Hippocampal formation (tissue), 2 donors: ENCODE measurements around the gene TPRX1.
A peak's percentile ranks its signal among the peaks of the same experiment; 100 is the strongest.
"Not testable (repeated sequence)": the region's sequence is repeated elsewhere in the genome, so short reads cannot be mapped to it uniquely, and the experiment has no call there.

Experiments
- DNase-seq, 2 donors: peaks; one replicate each; lab custom pipeline; 2025; lab: John Stamatoyannopoulos, UW

Gene TPRX1

DNA sequence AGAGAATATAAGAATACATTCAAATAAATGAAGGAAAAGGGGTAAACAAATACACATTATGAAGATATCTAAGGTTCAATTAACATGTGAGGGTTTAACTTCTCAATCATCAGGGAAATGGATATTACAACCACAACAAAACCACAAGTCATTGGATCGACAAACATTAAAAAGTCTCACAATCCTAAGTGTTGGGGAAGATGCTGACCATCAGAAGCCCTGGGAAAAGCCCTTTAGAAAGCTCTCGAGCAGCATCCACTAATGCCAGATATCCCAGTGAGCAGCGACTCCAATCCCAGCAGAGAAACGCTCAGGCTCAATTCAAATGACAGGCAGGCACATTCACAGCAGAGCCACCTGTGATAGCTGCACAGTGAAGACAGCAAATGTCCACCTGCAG is 3.1 kb downstream of the TPRX1 start:
- no peak for DNase-seq

DNA sequence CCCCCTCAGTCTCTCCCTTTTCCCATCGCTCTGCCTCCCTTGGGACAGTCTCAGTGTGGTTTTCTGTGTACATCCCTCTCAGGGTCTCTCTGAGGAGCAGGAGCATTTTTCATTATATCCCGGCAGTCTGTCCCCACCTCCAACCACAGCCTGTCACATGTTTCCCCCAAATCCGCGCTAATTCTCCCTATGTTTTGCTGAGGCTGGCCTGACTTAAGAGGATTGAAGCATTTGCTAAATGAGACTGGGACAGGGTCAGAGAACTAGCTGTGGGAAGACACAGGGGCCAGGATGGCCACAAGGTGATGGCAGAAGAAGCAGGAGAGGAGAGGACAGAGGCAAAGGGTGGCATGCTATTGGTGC is 5.5 kb downstream of the TPRX1 start:
- DNase-seq: no peak

GRCh38 chr19:47797996-47798903 is 6.1 kb downstream of the TPRX1 start:
- no peak for DNase-seq

DNA sequence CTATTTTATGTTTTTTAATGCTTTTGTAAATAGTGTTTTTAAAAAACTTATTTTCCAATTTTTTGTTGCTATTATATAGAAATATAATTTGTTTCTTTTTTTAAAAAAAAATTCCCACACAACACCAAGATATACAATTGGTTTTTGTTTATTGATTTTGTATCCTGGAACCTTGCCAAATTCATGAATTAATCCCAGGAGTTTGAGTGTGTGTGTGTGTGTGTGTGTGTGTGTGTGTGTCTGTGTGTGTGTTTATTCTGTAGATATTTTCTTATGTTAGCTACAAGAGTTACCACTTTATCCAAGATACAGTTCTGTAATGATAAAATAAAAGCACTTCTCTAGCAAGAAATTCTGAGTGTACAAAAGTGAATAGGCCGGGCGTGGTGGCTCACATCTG is 7.6 kb downstream of the TPRX1 start:
- DNase-seq: no peak

DNA sequence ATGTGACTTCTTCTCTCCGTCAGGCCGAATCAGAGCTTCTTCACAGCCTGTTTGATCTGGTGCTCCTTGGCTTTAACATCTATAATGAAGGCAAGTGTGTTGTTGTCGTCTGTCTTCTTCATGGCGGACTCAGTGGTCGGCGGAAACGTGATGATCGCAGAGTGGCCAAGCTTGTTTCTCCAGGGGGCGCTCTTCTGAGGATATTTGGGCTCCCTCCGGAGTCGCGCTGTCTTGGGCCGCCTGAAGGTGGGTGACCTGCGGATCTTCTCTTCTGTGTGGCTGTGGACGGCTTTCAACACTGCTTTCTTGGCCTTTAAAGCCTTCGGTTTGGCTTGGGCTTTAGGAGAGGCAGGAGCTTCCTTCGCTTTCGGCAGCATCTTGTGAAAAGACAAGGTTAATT is 9.8 kb downstream of the TPRX1 start:
- DNase-seq: no peak

DNA sequence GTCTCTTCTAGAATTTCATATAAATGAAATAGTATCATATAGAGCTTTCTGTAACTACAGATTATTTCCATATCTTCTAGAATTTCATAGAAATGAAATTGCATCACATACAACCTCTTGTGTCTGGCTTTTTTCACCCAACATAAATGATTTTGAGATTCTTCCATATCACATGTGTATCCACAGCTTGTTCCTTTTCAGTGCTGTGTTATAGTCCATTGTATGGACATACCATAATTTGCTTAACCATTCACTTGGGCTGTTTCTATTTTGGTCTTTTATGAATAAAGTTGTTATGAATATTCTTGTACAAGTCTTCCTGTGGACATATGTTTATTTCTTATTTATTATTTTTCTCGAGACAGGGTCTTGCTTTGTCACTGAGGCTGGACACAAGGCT is 11.7 kb downstream of the TPRX1 start:
- DNase-seq: no peak

GRCh38 chr19:47790398-47790814 is 13.9 kb downstream of the TPRX1 start:
- peak; percentile 22 to 61 for DNase-seq

DNA sequence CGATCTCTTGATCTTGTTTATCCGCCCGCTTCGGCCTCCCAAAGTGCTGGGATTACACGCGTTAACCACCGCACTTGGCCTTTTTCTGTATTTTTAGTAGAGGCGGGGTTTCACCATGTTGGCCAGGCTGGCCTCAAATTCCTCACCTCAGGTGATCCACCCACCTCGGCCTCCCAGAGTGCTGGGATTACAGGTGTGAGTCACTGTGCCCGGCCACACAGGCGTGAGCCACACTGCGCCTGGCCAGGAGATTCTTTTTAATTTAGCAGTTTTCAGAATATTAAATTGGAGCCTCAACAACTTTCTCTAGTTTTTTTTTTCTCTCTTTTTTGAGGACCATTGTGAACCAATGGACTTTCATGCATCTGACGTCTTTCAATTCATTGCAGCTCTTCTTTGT is 14.5 kb downstream of the TPRX1 start:
- DNase-seq: not testable (repeated sequence)

GRCh38 chr19:47787307-47787706 is 17.0 kb downstream of the TPRX1 start:
- not testable (repeated sequence) for DNase-seq

GRCh38 chr19:47786566-47786965 is 17.8 kb downstream of the TPRX1 start:
- no peak for DNase-seq

- peak; percentile 52 to 80 for DNase-seq
Observed at GRCh38 chr19:47781590-47782262, 22.6 kb downstream of the TPRX1 start.

DNA sequence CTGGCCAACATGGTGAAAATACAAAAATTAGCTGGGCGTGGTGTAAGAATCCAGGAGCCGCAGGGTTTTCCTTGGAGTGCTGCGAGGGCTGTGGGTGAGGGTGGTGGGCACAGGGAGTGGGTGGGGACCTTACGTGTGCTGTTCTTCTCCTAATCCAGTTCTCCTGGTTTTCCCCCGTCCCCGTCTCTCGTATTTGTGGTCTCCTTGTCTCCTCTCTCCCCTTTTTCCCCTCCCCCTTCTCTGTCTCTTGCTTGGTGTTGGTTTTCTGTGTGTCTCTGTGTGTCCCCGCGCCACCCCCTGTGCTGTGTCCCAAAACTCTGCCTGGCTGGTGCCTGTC is 24.2 kb downstream of the TPRX1 start:
- DNase-seq: no peak

GRCh38 chr19:47779524-47780214 is 24.7 kb downstream of the TPRX1 start:
- DNase-seq: peak in 1 of 2 donors; percentile 19

DNA sequence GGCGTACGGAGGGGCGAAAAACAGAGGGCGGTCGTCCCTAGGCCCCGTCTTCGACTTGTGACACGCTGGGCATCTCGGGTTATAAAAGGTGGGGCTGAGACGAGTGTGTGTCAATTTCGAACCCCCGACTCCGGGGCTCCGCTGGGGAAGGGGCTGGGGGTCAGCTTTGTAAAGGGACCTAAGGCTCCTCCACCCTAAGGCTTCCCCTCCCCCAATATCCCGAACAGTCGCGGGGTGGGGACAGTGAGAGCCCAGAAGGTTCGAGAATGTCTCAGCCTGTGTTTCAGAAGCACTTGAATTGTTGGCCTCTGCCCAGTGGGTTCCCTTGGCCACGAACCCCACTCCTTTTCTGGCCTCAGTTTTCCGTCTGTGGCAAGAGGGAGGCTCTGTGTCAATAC is 25.4 kb downstream of the TPRX1 start:
- DNase-seq: peak; percentile 26 to 39

DNA sequence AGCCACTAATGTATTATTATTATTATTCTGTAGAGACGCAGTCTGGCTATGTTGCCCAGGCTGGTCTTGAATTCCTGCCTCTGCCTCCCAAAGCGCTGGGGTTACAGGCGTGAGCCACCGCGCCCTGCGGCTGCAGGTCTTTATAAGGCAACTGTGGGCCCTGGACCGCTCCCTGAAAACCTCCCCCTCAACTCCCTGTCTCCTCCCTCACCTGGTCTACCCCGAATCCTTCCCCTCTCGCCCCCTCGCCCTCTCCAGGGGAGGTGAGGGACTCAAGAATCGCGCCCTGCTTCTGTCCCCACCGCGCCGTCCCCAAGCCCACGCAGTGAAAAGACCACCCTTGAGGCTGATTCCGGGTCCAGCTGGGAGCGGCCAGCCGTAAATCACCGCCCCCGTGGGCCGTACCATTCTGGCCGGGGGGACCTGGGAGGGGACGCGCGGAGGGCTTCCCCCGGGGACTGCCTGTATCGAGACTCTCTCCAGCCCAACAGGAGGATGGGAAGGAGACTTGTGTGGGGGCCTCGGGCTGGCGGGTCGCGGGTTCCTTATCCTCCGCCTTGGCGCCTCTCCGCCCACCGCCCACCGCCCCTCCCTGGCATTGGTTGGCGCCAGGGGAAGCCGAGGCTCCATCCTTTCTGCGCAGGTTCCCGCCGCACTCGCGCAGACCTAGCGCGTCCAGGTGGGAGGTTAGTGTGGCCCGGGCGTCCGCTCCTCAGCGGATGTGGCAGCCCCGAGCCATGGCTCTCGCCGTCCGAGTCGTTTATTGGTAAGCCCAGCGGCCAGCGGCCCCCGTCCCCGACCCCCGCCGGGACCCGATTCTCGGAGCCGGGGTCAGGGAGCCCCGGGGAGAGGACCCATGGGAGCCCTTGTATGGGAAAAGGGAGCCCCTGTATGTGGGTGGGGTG is 26.1 kb downstream of the TPRX1 start, which contains the start of gene SELENOW:
Gene SELENOW (plus strand): TSS at position 655 of the 905 bp plus-strand sequence. CDS start 83 bp downstream, at position 738.
- peak; percentile 67 to 89 for DNase-seq

GRCh38 chr19:47777245-47778048 is 26.9 kb downstream of the TPRX1 start:
- not testable (repeated sequence) for DNase-seq

DNA sequence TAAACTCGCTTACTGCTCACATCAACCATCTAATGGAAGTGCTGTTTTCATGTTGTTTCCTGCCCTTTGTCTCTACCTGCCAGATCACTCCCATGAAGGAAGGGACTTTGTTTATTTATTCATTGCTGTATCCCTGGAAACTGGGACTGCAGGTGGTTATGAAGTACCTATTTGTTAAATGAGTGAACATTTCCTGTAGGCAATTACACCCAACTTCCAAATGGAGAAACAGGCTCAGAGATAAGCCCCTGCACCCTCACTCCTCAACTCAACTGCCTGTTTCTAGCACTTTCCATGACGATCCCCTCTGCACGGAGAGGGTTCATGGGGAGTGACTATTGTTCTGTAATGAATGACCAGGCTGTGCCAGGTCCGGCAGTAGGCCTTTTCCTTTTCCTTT is 27.8 kb downstream of the TPRX1 start:
- DNase-seq: peak; percentile 9 to 21

- not testable (repeated sequence) for DNase-seq
Observed at GRCh38 chr19:47771291-47771690, 33.1 kb downstream of the TPRX1 start.

DNA sequence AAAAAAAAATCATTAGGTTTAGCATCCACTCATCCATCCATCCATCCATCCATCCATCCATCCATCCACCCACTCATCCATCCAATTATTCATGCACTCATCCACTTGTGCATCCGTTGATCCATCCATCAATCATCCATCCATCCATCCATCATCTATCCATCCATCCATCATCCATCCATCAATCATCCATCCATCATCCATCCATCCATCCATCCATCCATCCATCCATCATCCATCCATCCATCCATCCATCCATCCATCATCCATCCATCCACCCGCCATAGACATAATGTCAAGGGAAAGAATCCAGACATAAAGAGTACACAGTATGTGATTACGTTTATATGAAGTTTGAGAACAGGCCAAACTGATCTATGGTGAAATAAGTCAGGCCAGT is 34.8 kb downstream of the TPRX1 start:
- no peak for DNase-seq

DNA sequence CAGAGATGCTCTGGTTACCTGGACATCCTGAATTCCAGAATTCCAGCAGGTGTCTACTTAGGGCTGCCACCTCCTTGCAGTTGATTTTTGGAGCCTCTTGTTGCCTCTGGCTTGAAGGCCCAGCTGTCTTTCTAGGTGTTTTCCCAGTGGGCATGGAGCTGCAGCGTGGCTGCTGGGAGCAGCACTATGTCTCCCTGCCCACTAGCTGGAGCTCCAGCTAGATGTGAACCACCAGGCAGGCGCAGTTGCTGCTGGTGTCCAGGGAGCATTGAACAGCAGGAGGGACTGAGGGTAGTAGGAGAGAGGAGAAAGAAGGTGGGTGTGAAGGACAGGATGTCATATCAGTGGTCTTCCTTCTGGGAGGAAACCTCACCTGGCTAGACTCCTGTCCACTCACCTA is 35.7 kb downstream of the TPRX1 start:
- no peak for DNase-seq

DNA sequence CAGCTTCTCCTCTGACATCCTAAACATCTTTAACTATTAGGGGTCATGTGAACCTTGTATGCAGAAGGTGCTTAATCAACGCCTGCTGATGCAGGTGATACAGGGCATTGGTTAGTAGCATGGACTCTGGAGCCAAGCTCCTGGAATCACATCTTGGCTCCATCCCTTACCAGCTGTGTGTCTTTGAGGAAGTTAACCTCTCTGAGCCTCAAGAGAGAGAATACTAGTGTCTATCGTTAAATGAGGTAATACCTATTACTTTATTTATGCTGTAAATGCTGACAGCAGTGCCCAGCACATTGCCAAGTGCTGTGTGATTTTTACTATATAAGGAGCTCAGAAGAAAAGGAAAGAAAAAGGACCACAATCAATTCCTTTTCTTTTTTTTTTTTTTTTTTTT is 37.0 kb downstream of the TPRX1 start:
- DNase-seq: no peak
